H54 (cell line): Measurements from ENCODE around the gene SLC16A11.
A peak's percentile ranks its signal among the peaks of the same experiment; 100 is the strongest.

Source experiments
- DNase-seq: peaks from one replicate; pipeline ENCODE4 v3.0.0; 2011; ENCODE audit warnings: low spot score, mixed read lengths; ENCODE audit not compliant: insufficient read length
- FAIRE-seq: peaks from 3 replicates; lab custom pipeline; 2011; peaks lifted over from hg19 to GRCh38; lab: Jason Lieb, UNC
- POLR2A ChIP-seq: IDR thresholded peaks from 2 replicates; pipeline ENCODE4 v1.6.1; 2011; ENCODE audit warnings: low read depth, mild to moderate bottlenecking, low read length

Gene SLC16A11

DNA sequence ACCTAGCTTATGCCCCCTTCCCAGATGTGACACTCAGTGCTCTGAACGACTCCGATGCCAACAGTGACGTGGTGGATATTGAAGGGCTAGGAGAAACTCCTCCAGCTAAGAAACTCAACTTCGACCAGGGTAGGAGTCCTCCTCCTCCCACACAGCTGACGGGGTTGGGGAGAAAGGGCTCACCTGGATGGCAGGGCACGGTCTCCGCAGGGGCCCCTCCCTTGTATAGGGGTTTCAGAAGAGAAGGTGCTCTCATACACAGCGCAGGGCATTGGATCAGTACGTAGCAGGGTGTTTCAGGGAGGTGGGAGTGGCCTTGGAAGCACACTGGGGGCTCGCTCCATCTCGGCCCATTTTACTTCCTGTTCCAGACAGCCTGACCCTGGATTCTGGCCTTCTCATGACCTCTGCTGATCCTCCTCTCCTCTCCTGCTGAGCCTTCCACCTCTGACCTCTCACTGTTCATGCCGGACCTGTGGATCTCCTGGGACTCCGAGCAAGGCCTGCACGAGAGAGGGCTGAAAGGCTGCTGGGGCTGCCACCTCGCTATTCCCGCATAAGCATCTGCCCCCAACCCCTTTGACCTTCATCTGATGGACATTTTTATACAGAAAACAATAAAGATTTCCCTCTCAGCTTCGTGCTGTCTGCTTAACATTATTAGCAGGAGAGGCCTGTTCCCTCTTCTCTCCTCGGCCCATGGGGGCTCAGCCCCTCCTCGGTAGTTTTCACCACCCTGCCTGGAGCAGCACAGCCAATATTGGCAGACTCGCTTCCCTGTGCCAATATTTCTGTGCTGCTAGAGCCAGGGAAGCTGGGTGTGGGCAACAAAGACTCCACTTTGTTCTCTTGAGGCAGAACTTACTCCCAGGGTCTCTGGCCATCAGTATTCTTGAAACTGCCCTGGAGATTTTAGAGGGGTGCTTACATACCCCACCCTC is 26.7 kb downstream of the SLC16A11 start:
- FAIRE-seq = no peak
- no peak for TF ChIP-seq POLR2A
- no peak for DNase-seq

DNA sequence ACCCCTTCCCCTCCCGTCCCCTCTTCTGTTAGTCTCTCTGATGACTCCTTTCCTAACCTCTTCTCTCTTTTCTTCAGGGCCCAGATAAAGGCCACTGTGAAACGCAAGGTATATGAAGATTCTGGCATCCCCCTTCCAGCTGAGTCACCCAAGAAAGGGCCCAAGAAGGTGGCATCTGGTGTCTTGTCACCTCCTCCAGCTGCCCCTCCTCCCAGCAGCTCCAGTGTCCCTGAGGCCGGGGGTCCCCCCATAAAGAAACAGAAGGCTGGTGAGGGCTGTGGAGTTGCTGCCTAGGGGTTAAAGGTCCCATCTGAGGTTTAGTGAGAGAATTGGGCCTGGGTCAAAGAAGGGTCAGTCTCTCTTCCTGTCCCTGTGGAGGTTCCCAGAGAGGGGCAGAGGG is 27.5 kb downstream of the SLC16A11 start:
- FAIRE-seq (no peak), DNase-seq (no peak)
- no peak for TF ChIP-seq POLR2A

DNA sequence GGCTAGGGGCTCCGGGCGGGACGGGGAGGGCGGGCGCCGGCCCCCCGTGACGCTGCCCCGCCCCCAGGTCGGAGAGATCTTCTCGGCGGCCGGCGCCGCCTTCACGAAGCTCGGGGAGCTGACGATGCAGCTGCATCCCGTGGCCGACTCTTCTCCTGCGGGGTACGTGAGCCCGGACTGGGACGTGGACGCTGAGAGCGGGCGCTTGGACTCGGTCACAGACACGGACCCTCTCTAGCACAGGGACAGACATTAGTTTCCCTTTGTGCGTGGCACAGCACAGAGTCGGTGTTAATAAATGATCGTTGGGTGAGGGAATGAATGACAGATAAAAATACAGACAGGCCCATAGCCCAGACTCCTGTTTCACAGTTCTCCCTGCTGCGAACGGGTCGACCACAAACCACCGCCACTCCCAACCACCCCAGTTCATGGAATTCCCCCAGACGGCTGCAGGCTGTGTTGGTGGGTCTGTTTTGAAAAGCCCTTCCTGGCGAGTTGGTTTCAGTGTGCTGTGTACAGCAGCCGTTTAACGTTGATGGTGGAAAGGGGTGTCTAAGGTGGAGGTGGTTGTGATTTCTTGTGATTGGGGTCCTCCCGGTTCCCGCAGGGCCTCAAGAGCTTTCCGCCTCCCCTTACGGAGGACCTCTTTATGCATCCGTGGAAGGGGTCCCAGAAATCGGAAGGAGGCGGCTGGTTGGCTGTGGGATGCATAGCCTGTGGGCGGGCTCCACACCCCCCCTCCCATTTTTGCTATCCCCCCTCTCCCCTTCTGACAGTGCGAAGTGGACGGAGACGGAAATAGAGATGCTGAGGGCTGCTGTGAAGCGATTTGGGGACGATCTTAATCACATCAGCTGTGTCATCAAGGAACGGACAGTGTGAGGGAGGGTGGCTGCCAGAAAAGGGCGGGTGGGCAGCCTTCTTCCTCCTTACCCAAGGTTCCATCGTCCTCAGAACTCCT is 28.6 kb downstream of the SLC16A11 start:
- FAIRE-seq (no peak), DNase-seq (peak; percentile 62)
- TF ChIP-seq POLR2A = peak; percentile 85

DNA sequence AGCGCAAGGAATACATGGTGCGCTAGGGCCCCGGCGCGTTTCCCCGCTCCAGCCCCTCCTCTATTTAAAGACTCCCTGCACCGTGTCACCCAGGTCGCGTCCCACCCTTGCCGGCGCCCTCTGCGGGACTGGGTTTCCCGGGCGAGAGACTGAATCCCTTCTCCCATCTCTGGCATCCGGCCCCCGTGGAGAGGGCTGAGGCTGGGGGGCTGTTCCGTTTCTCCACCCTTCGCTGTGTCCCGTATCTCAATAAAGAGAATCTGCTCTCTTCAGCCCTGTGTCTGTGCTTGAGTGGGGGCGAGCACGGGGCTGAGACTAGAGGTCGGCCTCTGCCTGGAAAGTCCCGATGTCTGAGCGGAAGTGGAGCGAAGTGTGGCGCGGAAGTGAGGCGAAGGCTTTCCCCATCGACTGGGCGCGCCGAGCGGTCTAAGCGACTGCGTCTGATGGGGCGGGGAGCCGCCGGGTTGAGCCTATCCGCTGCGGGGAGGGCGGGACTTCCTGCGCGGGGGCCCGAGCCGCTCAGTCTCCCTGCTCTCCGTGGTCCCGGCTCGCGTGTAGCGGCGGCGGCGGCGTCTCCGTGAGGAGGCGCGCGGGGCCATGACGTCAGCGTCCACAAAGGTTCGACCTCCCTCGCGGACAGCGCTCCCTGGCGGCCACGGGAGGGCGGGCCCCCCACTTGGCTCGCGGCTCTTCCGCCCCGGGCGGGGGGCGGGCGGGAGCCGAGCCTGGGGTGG is 29.5 kb downstream of the SLC16A11 start:
- peak; percentile 94 for DNase-seq
- peak; percentile 58 for TF ChIP-seq POLR2A
- FAIRE-seq = no peak

DNA sequence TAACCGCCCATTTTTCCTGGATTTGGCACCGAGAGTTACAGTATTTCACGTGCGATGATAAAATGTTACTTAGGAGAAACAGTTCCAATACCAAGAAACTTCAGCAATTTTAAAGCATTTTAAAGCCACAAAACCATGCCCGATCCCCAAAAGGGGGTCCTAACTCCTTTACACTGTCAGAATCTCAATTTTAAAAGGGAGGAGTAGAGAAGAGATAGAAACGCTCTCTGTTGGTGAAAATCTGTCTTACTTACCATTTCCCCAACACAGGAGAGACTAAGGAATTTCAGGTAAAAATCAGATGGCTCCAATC is 32.0 kb downstream of the SLC16A11 start:
- TF ChIP-seq POLR2A = no peak

DNA sequence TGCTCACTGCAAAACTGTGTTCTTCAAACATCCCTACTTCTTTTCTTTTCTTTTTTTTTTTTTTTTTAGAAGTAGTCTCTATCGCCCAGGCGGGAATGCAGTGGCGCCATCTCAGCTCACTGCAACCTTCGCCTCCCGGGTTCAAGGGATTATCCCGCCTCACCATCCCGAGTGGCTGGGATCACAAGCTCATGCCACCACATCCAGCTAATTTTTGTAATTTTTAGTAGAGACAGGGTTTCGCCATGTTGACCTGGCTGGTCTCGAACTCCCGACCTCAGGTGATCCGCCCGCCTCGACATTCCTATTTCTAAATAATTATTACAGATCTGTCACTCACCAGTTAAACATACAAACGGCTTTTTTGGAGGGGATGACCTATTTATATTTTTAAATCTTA is 32.5 kb downstream of the SLC16A11 start:
- no peak for TF ChIP-seq POLR2A
- DNase-seq = no peak
- FAIRE-seq = no peak

More for the DNA sequence above, 32.0 kb downstream of the SLC16A11 start:
- FAIRE-seq (no peak), DNase-seq (no peak)

DNA sequence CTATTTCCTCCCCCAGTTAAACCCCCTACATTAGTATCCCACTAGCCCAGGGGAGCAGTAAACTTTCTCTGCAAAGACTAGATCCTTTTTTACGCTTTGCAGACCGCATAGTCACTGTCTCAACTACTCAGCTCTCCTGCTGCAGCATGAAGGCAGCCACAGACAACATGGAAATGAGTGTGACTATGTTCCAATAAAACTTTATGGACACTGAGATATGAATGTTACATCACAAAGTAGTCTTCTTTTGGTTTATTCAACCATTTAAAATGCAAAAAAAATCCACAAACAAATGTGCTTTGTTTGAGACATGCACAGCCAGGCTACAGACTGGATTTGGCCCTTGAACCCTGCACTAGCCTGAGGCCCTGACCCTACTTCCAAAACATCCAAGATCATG is 33.4 kb downstream of the SLC16A11 start:
- no peak for TF ChIP-seq POLR2A
- FAIRE-seq = no peak
- DNase-seq = no peak

DNA sequence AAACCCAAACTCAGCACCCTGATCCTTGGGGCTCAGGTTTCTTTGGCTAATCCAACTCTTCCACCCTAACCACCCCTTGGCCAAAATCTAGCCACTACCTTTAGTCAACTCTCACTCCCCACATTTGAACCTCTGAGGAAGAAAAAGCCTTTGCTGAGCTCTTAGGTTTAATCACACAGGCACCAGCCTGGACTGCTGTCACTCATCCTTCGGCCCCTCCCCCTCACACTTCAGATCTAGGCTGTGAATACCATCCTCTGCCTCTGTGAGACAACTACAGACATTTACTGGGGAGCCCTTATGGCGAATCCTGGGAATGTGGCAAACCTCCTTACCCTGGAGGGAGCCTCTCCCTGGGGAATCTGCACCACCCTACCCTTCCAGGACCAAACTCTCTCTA is 36.7 kb downstream of the SLC16A11 start:
- no peak for TF ChIP-seq POLR2A

DNA sequence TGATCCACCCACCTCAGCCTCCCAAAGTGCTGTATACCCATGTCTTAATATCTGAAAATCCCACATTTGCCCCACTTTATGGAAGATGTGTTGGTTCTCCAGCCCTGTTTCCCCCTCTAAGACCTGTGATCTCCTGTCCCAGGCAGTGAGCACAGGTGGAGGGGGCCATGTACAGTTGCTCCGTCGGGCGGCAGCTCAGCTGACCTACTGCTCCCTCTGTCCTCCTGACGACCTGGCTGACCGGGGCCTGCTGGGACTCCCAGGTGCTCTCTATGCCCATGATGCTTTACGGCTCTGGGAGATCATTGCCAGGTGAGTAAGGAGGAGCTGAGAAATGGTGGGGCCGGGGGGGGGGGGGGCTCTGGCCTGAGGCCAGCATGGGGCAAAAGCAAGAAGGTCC is 38.2 kb downstream of the SLC16A11 start:
- no peak for TF ChIP-seq POLR2A
- FAIRE-seq (no peak), DNase-seq (no peak)

More for the DNA sequence above, 36.7 kb downstream of the SLC16A11 start:
- DNase-seq (no peak), FAIRE-seq (no peak)

DNA sequence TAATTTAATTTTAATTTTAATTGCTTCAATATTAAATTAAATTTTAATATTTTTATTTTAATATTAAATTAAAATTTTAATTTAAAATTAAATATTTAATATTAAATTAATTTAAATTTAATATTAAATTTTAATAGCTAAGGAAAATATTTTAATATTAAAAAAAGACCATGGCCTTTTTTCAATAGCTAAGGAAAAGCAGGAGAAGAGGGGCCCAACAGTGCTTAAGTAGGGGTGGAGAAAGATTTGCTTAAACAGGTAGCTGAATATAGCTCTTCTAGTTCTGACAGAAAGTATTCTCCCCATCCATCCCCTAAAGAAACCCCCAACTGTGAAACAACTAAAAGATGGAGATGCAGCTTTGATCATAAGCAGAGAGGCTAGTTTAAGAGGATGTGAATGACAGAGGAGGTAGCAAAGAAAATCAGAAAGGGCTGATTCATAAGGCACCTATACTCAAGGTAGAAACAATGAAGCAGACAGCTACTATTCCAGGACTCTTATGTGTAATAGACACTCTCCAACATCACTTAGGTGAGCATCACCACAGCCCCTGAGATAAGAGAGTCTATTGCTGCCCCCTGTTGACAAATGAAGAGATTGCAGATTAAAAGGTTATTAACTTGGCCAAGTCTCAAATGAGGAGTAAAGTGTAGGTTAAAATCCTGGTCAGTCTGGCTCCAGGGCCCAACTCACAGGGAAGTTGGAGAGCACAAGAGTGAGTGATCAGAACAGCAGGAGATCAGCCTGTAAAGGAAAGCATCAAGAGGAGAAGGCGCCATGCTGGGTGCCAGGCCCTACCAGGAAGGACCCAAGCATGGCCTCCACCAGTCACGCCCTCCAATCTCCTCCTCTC is 39.3 kb downstream of the SLC16A11 start:
- peak; percentile 51 for DNase-seq
- no peak for TF ChIP-seq POLR2A
- peak; percentile 83 for FAIRE-seq

DNA sequence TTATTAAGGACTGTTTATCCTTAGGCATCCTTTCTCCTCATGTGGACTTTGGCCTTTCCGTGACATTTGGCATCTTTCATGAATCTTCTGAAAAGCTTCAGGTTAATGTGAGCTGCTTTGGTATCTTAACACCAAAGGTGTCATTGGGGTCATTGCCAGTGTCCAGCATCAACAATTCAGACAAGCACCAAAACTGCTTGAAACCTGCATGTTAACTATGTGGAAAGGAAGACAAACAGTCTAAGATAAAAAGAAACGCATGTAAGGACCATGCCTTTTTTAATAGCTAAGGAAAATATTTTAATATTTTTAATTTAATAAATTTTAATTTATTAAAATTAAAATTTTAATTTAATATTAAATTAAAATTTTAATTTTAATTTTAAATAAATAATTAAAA is 40.1 kb downstream of the SLC16A11 start:
- FAIRE-seq (no peak), DNase-seq (no peak)
- TF ChIP-seq POLR2A = no peak

DNA sequence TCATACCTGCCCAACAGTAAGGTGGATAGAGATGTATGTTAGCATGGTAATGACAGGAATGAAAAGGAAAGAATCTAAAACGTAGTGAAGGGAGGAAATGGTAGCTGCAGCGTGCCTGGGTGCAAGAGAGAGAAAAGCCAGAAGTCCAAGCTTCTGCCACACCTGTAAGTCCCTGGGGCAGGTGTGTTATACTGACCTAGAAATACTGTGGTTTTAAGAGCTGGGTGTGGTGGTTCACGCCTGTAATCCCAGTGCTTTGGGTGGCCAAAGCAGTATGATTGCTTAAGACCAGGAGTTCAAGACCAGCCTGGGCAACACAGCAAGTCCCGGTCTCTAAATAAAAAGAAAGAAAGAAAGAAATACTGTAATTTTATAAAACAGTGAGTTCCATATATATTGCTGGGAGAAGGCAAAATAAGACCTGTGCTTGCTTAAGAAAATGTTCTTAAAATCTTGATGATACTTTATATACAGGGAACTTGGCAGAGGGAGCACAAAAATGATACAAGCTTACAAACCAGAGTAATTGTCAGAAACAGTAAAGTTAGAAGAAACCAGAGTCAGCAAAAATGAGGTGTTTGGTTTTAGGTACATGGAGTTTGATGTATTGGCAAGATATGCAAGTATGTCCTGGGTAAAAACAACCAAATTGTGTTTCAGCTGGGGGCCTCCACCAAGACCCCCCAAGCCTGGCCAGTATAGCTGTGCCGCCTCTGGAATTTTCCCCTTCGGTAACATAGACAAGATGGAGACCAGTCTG is 41.4 kb downstream of the SLC16A11 start:
- no peak for TF ChIP-seq POLR2A
- FAIRE-seq (no peak), DNase-seq (no peak)
